ENCODE data around the gene KCNH8.

The KCNH8 gene

DNA sequence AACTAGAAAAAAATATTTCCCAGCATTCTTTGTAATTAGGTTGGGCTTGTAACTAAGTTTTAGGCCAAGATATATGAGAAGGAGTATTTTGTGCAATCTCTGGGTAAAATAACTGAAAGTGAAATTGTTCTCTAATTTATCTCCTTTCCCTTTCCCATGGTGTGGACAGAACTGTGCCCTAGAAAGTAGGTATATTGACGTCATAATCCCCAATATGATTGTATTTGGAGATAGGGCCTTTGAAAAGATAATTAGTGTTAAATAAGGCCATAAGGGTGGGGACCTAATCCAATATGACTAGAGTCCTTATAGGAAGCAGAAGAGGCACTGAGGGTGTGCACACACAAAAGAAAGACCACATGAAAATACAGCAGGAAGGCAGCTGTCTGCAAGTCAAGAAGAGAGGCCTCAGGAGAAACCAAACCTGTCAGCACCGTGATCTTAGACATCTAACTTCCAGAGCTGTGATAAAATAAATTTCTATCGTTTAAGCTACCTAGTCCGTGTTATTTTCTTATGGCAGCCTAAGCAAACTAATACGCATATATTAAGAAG is 106.6 kb downstream of the KCNH8 start:
- no peak for DNase-seq

DNA sequence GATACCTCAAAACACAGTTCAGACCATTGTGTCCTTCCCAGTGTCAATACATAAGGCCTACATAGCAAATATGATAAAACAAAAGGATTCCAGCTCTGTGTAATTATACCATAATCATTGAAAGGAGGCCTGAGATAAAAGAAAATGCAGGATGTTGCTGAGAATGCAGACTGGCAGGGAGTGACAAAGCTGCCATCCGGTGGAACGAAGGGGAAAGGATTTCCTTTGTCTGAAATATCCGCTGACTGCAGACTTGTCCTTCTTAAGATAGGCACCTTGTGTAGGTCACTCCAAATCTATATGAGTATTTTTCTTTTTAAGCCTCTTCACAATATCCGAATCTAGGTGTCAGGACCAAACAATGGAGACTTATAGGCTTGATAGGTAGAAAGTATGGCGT is 108.0 kb downstream of the KCNH8 start:
- no peak for DNase-seq

DNA sequence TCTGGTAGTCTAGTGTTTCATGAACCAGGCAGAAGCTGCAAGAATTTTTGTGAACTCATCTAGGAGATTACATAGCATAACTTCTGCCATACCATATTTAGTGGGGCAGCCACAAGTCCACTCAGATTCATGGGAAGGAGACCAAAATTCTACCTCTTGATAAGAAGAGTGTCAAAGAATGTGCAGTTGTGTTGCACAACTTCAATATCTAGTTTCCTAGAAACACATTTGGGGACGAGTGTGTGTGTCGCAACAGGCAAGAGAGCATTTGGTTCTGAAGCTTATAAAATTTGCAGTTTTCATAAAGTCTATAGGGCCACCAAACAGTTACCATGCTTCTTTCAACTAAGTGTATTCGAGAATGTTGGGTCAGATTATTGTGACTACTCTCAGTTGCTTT is 115.3 kb downstream of the KCNH8 start:
- peak; percentile 24 to 28 for DNase-seq

DNA sequence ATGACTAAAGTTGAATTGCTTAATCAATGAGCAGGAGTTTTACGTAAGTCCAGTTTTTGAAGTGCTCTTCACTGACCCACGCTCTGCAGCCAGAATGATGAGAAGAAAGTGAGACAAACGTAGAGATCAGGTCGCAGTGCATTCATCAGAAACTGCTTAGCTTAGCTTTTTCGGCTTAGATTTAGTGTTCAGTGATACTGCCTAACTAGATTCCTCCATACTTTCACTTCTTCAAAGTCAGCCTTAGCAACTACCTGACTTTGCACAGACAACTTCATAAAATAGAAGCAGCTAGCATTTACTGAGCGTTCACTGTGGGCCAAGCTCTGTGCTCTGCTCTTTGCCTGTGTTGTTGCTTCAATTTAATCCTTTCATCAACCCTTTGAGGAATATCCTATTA is 116.1 kb downstream of the KCNH8 start:
- DNase-seq: peak in 1 of 2 experiments; percentile 21

DNA sequence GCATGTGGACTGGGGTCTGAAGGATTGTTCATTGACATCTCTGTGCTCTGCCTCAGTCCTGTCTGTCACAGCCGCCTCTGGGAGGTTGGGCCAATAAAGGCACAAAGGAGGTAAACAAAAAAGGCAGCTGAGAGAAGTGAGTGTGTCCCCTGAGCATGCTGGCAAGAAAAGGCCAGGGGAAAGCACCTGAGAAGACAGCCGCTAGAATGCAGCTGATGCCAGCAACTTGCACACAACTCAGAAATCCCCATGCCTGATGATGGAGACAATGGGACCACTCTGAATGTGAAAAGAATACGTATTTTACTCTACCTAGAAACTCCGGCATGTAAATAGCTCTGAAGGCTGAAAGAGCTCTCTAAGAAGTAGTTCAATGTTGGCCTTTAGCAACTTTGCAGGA is 118.7 kb downstream of the KCNH8 start:
- DNase-seq: no peak

DNA sequence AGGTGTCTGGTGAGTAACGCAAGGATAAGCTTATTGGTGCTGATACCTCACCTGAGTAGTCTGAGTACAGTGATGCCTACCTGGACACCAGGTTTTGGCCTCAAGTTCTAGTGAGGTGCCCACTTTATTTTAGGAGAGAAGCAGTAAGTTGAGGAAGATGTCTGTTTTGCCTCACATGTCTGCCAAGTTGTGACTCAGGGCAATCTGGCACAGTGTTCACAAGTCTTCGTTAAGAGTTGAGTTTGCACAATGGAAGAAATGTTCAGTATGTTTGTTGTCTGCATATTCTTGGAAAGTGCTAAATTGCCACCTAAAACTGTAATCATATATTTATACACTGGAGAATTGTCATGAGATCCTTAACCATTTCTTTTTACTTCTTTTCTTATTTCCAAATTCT is 122.2 kb downstream of the KCNH8 start:
- no peak for DNase-seq

DNA sequence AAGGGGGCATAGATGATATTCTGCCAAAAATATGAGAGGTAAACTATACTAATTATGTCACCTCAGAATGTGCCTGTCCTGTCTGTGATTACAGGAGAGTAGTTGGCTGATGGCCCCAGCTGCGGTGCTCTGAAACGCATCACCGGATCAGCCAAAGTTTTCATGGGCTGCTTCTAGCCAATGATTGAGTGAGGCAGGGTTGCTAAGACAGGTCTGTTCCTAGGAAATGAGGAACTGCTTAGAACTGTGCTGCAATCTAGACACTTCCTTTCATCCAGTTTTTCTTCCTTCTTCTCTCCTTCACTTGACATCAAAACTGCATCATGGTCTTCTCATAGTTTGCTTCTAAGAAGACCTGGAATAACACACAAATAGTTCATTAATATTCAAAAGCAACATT is 124.0 kb downstream of the KCNH8 start:
- DNase-seq: peak; percentile 18 to 26

DNA sequence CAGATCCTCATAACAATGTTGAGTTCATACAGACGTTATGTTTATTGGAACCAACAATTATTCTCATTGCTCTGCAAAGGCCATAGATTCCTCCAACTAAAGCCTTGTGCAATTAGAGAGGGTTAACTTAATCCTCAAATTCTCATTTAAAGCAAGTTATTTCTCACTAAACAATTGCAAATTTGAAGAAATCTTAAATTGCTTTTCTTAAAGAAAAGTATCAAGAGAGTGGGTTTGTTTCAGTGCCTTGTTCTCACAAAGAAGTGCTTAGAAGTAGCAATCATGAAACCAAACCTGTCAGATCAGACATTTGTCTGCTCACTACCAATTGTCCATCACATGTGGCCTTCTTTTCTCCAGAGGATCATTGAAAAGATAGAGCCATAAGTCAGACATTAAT is 124.8 kb downstream of the KCNH8 start:
- DNase-seq: no peak

DNA sequence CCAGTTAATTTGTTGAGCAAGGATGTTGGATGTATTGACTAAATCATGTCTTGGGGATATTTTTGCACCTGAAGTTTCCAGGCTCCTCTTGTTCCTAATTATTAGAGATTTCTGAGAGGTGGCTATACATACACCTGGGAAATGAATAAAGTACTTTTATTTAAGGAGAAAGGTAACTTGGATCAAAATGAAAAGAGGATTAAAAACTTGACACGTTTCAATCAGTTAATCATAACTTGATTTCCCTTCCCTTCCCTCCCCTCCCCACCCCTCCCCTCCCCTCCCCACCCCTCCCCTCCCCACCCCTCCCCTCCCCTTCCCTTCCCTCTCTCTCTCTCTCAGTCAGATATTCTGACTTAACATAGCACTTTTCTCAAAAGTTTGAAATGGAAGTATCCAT is 126.3 kb downstream of the KCNH8 start:
- DNase-seq: no peak

DNA sequence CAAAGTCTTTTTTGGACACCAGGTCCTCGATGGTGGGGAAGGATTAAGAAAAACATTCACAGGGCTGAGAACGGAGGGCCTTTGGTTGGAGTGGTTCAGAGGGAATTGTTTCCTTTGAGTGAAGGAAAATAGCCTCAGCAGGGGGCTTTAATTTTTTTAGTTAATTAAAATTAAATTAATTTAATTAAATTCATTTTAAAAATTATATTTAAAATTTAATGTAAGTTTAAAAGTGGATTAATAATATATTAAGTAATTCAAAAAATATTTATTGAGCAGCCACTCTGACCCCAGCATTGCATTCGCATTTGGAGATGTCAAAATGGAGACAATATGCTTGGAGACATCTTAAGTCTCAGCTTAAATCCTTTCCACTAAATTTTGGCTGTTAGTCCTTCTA is 136.7 kb downstream of the KCNH8 start:
- DNase-seq: no peak

DNA sequence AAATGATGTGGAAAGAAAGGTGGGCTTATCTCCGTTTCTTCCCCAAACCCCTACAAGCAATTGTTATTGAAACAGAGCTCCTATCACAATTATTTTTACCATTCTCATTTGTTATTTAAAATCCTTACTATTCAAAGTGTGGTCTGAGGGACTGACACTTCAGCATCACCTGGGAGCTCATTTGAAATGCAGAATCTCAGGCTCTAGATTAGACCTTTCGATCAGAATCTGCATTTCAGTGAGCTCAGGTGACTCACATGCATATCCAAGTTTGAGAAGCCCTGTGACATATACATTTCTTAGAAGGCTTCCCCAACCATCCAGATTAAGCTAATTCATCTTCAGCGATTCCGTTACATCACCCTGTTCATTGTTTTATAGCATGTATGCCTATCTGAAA is 145.0 kb downstream of the KCNH8 start:
- DNase-seq: no peak

DNA sequence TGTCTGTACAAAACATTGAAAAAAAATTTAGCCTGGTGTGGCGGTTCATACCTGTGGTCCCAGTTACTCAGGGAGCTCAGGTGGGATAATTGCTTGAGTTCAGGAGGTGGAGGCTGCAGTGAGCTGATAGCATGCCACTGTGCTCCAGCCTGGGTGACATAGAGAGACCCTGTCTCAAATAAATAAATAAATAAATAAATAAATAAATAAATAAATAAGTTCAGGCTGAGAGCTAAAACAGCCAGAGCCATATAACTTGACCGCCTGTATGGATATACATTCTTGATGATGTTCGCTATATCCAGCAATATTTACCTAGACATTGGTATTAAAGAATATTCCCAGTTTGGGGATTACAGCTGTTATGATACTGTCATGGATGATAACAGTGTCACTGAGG is 146.9 kb downstream of the KCNH8 start:
- DNase-seq: no peak

DNA sequence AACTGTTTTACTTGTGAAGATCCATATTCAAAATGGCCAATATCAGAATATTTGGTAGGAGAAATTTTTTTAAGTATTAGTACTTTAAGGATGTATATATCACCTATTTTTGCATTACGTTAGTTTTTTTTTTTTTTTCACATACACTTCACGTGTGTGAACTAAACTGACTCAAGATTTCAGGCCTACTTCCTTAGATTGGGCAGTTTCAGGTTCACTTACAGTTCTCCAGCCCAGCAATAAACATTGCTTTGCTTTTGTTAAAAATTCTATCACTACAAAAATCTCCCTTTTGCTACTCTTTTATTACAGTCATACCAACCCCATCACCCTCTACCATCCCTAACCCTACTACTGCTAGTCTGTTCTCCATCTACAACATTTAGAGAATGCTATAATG is 183.6 kb downstream of the KCNH8 start:
- DNase-seq: no peak

DNA sequence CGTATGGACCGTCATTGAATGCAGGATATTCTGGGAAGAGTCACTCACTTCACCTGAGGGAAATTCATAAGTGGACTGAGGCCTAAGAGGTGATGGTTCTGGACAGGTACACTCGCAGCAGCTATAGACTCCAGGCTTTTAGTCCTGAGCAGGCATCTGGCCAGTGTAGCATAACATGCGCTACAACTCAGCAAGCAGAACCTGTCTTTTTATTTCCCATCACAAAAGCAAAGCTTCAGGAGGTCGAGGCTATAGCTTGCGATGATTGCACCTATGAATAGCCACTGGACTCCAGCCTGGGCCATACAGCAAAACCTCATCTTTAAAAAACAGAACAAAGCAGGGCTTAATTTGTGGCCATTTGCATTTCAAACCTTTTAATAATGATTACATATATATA is 185.8 kb downstream of the KCNH8 start:
- DNase-seq: no peak

DNA sequence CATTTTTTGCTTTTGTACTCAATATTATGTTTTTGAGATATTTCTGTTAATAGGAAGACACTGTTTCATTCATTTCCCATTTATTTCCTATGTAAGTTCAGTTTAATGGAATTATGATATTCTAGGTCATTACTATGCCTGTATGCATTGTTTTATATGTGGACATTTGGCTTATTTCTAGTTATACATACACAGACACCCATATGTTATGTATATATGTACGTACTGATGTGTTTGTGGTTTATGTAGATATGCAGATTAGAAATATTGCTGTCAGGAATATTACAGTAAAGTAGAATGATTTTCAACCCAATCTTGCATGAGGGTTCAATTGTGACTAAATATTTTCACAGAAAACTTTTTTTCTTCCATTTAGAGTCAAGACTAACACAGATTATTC is 190.5 kb downstream of the KCNH8 start:
- no peak for DNase-seq

DNA sequence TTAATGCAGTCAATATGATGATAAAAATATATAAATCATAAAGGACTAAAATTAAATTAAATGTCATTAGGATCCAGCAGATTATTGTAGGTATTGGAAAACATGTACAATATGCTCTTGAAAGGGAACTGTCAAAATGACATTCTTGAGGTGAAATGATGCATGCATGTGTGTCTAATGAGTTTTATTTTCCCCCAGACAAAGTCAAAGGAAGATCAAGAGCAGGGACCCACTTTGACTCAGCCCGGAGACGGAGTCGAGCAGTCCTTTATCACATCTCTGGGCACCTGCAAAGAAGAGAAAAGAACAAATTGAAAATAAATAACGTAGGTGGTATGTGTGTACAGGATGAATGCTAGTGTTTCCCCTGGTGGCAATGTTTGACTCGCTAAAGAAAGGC is 194.1 kb downstream of the KCNH8 start:
- no peak for DNase-seq

DNA sequence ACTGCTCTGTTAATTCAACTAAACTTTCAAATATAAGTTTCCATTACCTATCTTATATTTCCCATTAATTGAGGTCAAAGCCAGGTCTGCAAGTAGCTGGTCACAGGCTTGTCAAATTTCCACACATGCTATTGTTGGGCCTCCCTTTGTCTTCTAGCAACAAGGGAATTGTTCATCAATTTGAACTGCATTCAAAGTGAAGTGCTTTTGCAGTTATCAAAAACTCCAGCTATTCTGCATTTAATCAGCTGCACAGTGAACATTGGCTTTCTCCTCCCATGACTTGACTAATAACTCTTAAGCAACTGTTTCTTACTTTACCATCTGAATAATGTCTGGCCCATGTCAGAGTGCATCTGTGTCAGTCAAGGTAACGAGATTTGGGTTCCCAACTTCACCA is 198.4 kb downstream of the KCNH8 start:
- DNase-seq: no peak

DNA sequence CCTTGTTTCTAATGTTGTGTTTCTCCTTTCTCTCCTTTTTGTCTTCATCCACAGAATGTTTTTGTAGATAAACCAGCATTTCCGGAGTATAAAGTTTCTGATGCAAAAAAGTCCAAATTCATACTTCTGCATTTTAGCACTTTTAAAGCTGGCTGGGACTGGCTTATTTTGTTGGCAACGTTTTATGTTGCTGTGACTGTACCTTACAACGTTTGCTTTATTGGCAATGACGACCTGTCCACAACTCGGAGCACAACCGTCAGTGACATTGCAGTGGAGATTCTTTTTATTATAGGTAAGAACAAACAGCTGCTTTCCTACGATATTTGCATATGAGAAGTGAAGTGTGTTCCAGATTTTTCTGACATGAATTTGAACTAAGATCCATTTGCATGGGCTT is 199.4 kb downstream of the KCNH8 start:
- DNase-seq: no peak

DNA sequence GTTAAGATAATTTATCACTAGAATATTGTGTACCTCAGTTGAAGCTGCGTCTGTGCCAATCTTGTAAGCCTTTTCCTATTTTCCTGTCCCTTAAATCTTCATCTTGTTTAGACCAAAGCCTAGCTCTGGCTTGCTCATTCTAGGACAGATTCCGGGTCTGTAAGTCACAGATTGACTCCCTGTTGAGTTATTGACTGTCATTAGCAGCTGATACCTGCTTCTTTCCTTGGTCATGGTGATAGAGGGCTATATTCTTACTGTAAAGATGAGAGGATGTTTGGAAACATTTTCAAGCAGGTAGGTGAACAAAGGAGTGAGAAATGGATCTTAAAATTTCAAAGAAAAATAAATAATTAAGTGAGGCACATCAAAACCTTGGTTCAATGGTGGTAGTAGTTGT is 200.2 kb downstream of the KCNH8 start:
- no peak for DNase-seq

DNA sequence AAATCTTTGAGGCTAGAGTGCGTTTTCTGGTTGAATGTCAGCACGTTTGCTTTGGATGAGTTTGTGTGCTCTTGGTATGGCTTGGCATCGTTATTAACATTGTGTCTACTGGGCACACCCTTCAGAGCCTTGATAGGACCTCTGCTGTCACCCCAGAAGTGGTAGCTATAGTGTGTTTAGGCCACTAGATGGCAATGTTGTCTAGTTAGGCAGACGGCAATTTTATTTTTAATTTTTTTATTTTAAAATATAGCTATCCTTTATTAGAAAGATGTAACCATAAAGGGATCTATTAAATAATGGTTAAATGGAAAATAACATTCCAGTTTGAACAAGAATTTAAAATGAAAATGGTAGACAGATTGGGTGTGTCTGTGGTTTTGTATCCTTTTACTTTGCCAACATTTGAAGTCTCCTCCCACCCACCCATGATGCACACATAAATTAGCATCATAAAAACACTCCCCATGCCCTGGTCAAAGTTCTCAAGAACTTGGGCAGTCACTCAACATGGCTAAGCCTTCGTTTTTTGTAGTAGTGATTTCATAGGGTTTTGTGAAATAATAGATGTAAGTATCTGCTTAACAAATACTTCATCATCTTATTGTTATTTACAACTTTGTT is 200.7 kb downstream of the KCNH8 start:
- peak; percentile 39 to 47 for DNase-seq

DNA sequence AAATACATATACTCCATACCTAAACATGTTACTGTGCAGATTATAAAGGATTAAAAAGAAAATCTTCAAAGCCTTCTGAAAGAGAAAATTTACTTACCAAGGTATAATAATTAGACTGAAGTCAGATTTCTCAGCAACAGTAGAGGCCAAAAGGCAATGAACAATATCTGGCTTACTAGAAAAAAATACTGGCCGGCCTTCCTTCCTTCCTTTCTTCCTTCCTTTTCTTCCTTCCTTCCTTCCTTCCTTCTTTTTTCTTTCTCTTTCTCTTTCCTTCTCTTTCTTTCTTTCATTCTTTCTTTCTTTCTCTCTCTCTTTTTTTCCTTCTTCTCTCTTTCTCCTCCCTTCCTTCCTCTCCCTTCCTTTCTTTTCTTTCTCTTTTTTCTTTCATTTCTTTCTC is 209.6 kb downstream of the KCNH8 start:
- no peak for DNase-seq

DNA sequence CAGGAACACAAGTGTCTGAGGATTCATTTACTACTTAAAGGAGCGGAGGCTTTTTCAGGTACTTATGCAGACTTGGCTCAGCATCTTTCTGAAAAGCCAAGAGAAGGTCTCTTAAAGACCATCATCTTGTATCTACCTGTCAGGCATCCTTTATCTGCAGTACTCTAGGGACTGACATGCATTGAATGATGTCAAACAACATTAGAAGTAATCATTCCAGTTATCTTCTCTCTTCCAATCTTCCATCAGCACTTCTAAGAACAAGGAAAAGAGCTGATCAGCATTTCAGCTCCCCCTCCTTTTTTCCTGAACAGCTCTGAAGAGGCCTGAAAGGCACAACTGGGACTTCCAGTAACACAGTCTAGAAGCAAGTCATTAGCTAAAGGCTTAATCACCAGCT is 214.8 kb downstream of the KCNH8 start:
- DNase-seq: no peak

DNA sequence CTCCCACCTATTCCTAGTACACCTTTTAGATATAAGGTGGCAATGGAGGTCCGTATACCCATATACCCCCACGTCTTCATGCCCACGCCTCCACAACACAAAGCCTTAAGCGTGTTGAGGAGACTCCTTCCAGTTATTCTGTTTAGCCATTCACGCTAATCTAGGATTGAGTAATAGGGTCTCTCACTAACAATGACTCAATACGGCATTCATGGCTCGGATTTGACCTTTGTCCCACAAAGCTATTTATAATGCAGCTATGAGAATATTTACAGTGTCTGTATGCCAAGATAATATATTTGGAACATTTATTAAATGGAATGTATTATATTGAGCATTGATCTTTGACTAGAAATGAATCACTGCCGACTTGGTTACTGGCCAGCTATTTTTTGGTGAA is 215.8 kb downstream of the KCNH8 start:
- no peak for DNase-seq

DNA sequence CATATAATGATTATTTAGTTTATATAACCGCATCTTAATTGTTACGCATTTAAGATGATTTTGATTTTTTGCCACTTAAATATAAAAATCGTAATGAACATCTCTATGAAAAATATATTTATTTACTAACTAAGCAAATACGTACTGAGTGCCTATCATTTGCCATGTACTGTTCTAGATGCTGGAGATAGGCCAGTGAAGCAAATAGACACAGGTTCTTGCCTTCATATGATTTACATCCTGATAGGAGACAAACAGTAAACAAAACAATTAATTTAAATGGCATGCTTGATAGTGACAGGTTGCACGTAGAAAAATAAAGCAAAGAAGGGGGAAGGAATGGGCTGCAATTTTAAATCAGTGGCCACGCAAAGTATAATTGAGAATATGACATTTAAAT is 217.2 kb downstream of the KCNH8 start:
- DNase-seq: no peak

DNA sequence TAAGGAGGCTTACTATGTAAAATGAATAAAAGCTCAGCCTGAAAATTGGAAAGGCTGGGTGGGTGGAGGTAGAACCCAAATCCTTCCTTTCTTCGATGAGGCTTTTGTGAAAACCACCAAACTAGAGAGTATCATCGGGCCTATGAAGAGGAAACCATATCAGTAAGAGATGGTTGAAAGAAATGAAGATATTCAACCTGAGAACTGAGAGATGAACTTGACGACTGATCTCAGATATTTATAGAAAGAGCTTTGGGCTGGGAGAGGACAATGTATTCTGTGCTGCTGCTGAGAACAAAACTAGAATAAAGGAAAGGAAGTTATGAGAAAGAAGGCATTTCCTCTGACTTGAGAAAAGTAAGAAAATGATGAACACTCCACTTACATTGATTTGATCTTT is 236.6 kb downstream of the KCNH8 start:
- no peak for DNase-seq

DNA sequence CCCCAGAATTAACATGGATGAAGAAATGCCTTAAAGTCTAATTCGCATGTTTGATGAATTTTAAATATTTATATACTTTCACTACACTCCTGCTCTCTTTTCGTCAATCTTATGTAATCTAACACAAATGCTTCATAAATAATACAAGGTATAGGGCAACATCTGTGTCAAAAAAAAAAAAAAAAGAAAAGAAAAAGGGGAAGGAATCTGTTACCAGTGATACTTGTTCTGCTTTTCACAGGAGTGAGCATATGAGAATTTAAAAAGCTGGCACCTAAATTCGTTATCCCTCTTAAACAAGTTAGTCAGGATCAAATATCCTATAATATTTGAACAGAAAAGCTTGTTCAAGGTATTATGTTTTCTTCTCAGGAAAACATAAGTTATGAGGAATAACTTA is 243.8 kb downstream of the KCNH8 start:
- DNase-seq: no peak

All from AML-193 (cell line).